ENCODE data around the gene LCAT.

LCAT gene

DNA sequence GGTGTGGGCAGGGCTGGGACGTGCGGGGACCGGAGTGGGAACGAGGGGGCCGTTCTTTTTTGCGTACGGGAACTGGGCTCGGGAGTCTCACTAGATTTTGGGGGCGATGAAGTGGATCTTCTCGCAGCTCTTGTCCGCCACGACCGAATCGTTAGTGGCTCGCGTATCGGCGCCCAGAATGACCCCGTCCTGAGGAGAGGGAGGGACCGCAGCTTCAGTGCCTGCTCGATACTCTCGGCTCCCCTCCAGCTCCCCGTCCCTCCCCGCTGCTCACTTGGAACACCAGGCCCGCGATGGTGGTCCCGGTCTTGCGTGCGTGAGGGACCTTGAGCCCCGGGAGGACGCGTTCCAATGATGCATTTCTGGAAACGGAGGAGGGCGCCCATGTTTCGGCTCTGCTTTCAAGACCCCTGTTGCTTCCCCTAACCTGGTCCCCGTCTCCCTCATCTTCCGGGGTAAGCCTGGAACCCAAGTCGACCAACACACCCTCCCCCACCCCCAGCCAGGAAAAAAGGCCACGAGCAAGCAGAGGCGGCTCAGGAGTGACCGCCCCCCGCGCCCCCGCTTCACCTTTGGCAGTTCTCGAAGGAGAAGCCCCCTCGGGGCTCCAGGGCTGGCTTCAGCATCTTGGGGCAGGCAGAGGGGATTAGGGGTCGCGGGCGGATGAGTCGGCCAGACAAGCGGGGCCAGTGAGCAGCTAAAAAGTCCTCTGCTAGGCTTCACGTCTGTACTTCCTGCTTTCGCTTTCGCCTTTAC, 7.6 kb downstream of the LCAT start, which contains the start of gene PSMB10:
PSMB10 (minus strand) TSS at position 727 of the 756 bp plus-strand sequence; CDS start at position 626, 101 bp downstream.
- H3K4me3 ChIP-seq (ENCODE audit: low read depth, low read length): peak within 1 kb of the TSS; percentile 86
- H3K9me3 ChIP-seq: no peaks in the 10 kb centered on the region
- no peaks in the 10 kb centered on the region for H3K27me3 ChIP-seq
- TF ChIP-seq, protein P1, sequence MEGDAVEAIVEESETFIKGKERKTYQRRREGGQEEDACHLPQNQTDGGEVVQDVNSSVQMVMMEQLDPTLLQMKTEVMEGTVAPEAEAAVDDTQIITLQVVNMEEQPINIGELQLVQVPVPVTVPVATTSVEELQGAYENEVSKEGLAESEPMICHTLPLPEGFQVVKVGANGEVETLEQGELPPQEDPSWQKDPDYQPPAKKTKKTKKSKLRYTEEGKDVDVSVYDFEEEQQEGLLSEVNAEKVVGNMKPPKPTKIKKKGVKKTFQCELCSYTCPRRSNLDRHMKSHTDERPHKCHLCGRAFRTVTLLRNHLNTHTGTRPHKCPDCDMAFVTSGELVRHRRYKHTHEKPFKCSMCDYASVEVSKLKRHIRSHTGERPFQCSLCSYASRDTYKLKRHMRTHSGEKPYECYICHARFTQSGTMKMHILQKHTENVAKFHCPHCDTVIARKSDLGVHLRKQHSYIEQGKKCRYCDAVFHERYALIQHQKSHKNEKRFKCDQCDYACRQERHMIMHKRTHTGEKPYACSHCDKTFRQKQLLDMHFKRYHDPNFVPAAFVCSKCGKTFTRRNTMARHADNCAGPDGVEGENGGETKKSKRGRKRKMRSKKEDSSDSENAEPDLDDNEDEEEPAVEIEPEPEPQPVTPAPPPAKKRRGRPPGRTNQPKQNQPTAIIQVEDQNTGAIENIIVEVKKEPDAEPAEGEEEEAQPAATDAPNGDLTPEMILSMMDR (IDR thresholded peaks at IDR 0.05; ENCODE audit: low read depth, low read length): no peak
- no peaks in the 10 kb centered on the region for H3K36me3 ChIP-seq
- H3K4me1 ChIP-seq: no peaks in the 10 kb centered on the region; the same call in 1 of the 2 replicates
- DNase-seq: peak; percentile 40

DNA sequence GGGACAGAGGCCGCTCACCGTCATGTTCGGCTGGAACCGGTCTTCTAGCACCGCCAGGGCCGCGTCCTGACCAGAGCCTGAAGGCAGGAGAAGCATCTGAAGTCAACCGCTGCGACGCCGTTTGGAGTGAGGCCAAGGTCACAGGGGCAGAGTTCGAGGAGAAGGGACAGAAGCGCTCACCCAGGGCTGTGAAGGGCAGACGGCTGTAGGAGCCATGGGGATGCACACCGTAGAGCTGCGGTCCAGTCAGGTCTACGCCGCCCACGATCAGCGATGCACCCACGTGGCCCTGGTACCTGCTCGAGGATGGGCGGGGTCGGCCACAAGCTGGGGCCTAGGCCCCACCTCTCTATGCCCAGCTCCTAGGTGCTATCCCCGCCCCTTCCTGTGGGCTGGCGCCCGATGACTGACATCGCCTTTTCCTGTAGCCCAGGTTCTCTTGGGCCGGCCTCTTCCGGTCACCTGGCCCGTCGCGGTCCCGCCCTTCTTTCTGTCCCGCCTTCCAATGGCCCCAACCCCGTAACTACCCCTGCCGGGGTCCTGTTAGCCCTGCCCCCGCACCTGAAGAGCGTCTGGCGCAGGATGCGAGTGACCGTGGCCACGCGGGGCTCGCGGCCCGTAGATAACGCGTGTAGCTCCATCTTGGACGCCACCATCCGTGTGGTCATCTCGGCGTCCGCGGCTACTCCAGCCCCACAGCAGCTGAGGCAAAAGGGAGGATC, 8.4 kb downstream of the LCAT start:
- TF ChIP-seq, protein P1 (IDR thresholded peaks at IDR 0.05; ENCODE audit: low read depth, low read length): no peak
- peak; percentile 96 for DNase-seq
- H3K27me3 ChIP-seq: no peaks in the 10 kb centered on the region
- H3K9me3 ChIP-seq: no peaks in the 10 kb centered on the region
- H3K4me3 ChIP-seq (ENCODE audit: low read depth, low read length): peak overlapping the region; percentile 86
- no peaks in the 10 kb centered on the region; the same call in 1 of the 2 replicates for H3K4me1 ChIP-seq
- no peaks in the 10 kb centered on the region for H3K36me3 ChIP-seq

DNA sequence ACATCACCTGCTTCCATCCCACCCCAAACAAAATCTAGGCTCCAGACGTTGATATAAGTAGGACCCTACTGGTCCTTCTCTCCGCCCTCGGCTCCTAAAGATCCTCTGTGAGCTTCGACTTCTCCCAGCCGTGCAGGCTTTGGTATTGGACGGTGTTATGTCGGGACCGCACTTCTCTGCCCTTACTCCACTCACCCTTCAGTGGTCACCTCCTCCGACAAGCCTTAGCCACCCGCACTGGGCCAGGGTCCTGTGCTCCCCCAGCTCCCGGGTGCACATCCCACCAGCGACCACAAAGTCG, 8.9 kb downstream of the LCAT start:
- TF ChIP-seq, protein P1 (IDR thresholded peaks at IDR 0.05; ENCODE audit: low read depth, low read length): no peak
- no peaks in the 10 kb centered on the region for H3K36me3 ChIP-seq
- peak overlapping the region; percentile 86 for H3K4me3 ChIP-seq (ENCODE audit: low read depth, low read length)
- no peaks in the 10 kb centered on the region for H3K9me3 ChIP-seq
- no peak for DNase-seq
- H3K4me1 ChIP-seq: no peaks in the 10 kb centered on the region; the same call in 1 of the 2 replicates
- H3K27me3 ChIP-seq: no peaks in the 10 kb centered on the region

DNA sequence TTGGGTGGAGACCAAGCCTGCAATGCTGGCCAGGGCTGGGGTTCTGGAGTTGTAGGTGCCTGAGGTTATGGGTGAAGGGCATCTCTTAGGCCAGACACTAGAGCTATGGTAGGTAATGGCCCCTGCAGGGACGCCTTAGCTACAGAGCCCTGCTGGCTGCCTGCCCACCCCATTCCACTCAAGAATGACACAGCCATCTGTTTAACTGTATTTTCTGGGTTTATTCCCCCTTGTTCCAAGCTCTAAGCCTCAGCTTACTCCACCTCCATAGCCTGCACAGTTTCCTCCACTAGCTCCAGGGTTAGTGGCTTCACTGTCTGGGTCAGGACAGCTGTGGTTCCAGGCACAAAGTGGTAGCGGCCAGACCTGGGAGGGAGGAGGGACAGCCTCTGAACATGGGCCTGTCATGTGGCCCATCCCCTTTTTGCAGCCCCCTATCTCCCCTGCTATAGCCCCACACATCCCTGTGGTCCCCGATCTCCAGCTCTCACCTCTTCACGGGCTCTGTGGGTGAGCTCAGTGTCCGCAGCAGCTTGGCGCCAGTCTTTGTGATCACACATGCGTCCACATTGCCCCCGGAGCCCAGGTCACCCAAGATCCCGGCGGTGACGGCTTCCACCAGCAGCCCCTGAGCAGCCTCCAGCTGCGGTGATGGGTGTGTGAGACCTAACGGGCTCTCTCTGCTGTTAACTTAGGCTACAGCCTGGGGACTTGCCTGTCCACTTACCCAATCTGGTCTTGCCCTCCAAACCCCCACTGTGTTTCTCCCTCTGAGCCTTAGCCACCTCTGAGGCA, 9.4 kb downstream of the LCAT start:
- peak overlapping the region; percentile 86 for H3K4me3 ChIP-seq (ENCODE audit: low read depth, low read length)

DNA sequence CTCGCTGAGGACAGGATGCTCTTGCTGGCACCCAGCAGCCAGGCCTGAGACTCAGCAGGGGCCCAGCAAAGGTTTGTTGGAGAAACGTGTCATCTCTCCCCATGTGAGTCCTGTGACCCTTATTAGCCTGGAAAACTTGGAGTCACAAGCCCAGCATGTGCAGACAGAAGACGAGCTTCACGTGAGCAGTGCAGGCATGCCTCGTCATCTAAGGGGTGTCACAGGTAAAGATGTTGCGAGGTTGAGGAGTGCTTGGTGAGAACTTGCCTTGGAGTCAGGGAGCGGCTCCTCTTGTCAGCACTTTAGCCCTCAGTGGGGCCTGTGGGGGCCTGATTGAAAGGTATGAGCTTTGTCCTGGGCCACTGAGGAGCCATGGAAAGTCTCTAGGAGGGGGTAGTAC, 10.1 kb downstream of the LCAT start:
- no peak overlapping the region; the same call in 1 of the 2 replicates for H3K4me3 ChIP-seq (ENCODE audit: low read depth, low read length)
- no peaks in the 10 kb centered on the region; the same call in 1 of the 2 replicates for H3K36me3 ChIP-seq
- TF ChIP-seq, protein P1 (IDR thresholded peaks at IDR 0.05; ENCODE audit: low read depth, low read length): no peak
- no peaks in the 10 kb centered on the region for H3K9me3 ChIP-seq
- no peaks in the 10 kb centered on the region for H3K27me3 ChIP-seq
- no peaks in the 10 kb centered on the region; the same call in 1 of the 2 replicates for H3K4me1 ChIP-seq
- DNase-seq: no peak

More for the DNA sequence above, 9.4 kb downstream of the LCAT start:
- Histone ChIP-seq H3K9me3 (no peaks in the 10 kb centered on the region), H3K36me3 (no peaks in the 10 kb centered on the region), H3K27me3 (no peaks in the 10 kb centered on the region), H3K4me1 (no peaks in the 10 kb centered on the region; the same call in 1 of the 2 replicates)
- peak; percentile 24 for DNase-seq
- TF ChIP-seq, protein P1 (IDR thresholded peaks at IDR 0.05; ENCODE audit: low read depth, low read length): no peak
